HG03280 (cell line): ENCODE data around the gene DMD.

Source experiments
- ATAC-seq: cut with Tn5 transposase; IDR thresholded peaks from one replicate; pipeline ENCODE4 v1.9.1; 2021; ENCODE audit warnings: mild to moderate bottlenecking, moderate library complexity; ENCODE audit not compliant: unreplicated experiment

Gene DMD

DNA sequence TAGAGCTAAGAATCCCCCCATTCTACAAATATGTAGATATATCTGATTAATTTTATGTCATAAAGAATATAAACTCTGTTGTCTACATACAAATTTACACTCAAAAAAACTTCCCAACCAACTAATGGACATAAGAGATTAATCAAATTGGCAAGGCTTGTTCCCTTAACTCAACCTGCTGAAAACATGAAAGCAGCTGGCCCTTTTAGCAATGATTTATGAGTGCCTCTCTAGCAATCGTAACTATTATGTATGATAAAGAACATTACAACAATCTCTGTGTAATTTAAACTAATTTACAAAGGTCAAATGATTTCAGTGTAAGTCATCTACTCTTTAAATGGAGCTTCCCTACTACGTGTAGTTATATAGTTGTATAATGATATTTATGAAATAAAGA is 2056.4 kb downstream of the DMD start:
- no peak for ATAC-seq

DNA sequence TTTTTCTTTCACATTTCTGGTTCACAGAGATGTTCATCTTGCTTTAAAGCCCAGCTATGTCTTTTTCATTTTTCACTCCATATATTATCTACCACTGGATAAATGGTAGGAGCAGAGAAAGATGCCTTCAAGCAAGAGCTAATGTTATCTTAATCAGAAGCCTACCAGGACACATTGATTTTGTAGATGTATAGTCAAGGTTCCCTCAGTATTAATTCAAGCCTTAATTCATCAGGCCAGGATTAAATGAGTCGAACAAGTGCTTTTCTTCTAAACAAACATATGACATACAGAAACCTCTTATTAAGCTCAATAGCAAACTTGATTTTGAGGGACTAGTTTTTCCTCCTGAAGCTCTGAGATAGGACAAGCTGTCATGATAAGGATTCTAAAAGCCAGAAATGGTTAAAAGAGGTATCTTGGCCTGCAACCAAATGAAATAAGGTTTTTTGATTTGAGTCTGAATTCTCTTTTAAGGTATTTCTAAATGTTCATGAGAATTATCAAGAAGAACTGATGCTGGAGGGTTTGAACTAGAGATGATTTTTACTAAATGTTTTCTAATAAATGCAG is 2057.8 kb downstream of the DMD start:
- no peak for ATAC-seq

DNA sequence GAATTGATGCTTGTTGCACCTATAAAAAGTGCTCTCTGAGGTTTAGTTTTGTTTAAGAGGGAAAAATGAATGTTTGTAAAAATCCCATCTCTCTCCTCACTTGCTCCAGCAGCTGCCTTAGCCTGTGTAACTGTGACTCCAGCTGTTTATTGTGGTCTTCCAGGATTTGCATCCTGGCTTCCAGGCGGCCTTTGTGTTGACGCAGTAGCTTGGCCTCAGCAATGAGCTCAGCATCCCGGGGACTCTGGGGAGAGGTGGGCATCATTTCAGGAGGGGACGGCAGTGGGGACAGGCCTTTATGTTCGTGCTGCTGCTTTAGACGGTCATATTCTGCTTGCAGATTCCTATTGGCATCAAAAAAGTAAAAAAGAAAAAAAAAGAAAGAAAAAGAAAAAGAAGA is 2064.2 kb downstream of the DMD start:
- ATAC-seq, result no peak

DNA sequence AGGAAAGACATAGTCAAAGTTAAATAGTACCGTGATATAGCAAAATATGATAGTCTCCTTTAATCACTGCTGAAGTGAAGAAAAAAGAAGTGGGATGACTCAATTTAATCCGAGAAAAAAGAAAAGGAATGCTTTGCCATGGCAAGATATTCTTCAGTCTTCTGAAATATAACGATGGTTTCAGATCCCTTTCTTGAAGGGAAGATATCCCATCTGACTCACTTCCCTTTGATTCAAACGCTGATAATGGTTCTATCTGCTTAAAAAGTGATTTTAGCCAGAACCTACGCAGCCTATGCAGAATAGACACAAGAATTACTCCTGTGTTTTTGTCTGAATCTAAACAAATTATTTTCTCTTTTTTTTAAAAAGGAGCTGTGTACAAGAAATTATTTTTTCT is 2071.4 kb downstream of the DMD start:
- ATAC-seq, result no peak

DNA sequence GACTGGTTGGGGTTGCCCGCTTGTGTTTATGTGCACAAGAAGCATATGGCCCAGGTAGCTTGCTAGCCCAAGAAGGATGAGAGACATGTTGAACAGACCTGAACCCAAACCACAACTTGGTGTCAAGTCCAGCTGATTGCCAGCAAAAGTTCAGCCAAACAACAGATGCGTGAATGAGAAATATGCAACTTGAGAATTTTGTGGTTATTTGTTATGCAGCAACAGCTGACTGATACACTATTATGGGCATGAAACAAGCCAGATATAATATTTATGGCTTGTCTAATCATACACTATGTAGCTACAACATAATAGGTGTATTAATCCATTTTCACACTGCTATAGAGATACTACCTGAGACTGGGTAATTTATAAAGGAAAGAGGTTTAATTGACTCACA is 2073.2 kb downstream of the DMD start:
- no peak for ATAC-seq

DNA sequence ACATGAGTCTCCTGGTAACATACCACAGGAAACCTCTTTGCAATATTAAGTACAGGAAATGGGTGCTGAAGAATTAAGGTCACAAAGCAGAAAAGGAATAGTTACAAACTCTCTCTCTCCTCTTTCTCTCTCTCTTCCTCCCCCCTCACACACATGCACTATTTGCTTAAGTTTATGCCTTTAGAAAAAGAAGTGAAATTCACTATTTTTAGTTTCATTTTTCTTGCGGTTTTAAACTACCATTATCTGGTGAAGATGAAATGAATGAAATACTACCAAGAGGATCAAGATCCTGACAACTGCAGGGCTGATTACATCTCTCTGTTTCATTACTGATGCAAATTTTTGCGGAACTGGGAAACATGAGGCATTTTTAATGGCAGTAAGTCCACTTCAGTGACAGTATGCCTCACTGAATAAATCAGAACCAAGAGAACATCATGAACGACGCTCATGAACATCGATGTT is 2075.2 kb downstream of the DMD start:
- ATAC-seq, result peak; percentile 92

DNA sequence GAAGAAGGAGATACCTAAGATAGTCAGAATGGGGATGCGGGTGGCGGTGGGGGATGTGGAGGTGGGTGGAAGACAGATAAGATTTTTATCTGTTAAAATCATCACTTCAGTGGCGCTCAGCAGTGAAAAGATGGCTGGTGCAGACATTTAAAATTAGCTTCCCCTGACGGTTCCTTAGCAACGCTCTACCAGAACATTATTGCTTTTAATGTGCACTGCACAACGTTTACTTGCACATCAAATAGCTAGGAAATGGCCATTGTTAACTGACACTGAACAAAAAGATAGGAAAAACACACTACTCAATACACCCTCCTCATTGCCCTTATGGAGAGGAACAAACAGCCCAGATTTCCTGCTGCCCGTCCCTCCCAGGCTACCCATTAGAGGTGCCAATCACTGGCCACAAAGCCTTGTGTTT is 2078.5 kb downstream of the DMD start:
- ATAC-seq, result no peak

DNA sequence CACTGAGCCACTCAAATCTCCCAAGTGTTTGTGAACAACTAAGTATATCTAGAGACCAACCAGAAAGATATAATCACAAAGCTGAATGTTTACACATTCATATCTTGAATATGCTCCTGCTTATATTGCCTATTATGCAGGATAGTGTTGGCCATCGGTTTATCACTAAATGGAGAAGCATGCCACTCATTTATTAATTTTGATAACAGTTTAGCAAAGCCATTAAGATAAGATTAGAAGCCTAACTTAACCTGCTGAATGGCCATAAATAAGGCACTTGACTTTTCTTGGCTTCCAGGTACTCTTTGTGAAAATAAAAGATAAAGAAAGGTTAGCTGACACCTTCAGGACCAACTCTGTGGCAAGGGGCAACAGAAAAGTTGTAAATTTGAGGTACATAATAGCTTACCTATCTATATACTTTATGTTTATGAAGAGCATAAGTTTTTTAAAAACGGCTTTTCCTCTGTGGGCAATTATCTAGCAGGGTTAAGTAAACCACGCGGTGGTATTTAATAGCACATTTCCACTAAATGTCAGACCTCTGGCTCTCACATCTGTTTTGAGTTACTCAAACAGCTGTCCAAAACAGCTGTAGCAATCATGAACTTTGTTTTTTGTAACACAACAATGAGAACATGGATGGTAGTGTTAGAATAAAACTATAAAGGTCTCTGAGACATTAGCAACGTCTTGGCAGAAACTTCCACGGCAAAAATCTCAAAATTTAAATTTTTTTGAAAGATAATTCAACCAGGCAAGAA is 2080.7 kb downstream of the DMD start:
- ATAC-seq, result no peak

DNA sequence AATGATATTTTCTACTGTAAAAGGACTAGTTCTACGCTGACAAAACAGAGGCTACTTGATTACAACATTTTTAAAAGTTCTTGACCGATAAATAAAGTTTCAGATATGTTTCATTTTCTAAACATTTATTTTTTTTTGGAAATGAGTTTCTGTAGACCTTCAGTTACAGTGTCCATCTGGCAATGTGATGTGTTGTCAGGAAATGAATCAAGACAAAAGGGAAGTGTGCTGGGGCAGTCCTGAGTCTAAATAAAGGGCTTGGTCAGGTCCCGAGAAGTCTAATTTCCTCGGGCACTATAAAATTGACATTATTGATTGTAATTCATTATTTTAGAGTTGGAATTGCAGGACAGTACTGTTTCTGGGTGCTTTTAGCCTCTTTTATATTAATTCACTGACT is 2082.5 kb downstream of the DMD start:
- ATAC-seq, result no peak

DNA sequence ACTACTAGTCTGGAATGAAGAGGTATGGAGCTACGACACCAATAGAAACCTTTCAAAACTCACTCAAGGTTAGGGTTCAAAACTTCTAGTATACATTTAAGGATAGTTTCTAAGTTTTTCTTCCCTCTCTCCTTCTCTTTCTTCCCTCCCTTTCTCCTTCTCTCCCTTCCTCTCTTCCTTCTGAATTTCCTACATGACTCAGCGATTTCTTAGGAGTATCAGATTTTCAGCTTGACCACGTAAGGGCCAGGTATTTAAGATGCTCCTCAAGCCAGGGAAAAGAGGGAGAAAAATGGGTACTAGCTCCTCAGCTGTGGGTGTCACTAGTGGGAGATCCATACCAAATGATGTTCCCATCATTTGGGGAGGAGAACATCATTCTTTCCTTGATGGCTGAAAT is 2083.6 kb downstream of the DMD start:
- ATAC-seq, result no peak

DNA sequence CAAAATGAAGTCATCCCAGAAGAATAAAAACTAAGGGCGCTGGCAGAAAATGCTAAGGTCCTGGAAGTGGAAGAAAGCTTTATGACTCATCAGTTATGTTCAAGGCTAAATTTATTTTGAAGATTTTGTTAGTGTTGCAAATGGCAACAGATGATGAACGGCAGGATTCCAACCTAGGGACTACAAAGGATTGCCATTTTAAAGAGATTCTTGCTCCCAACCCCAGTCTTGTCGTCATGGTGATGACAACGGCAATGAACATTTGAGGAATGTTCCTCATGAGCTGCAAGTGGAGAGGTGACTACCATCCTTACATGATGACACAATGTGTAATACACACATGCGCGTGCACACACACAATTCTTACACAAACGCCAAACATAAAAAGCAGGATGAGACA is 2085.1 kb downstream of the DMD start:
- no peak for ATAC-seq

DNA sequence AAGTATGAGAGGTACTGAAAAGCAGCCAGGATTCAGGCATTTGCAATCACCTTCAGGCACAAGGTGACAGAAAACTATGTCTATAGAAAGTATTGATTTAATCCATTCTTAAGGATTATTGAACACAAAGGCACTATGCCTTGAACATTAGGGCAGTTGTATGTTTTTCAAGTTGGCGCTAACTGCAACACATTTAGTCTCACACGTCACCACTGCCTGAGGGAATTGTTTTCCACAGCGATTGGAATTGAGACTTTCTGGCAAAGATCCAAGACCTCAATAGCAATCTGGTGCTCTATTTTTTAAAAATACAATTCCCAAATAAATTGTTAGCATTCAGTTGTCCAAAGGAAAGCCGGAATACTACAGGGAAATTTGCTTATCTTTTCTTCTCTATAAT is 2086.8 kb downstream of the DMD start:
- no peak for ATAC-seq

DNA sequence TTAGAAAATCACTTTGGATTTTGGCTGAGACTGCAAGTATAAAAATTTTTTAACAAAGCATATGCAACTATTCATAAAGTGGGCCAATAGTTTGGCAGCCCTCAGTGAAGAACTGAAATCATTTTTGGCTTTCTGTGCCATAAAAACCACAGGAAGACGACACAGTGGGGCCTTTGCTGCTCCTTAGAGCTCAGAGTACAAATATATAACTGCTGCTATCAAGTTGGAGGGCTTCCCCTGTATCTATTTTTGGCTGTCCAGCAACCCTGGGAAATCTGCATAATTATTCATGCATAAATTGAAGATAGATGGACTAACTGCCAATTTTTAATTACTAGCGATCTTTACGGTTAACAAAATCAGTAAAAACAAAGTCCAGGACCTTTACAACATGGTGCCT is 2088.0 kb downstream of the DMD start:
- ATAC-seq, result no peak

DNA sequence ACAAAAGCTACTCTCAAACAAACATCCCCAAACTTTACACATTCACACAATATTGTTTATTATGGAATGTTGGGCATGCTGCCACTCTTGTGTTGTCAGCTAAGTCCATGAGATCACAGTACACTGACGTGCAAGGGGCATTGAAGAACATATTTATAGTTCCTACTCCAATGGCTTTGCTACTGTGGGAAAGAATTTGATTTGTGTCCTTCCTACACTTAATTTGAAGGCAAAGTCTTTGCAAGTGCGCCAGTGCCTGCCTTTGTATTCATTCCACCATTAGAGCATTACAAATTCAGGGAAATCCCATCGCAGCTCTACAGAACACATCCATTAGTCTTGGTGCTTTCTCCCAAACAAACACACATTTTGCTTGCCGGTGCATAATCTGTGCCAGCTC is 2094.1 kb downstream of the DMD start:
- ATAC-seq, result no peak

DNA sequence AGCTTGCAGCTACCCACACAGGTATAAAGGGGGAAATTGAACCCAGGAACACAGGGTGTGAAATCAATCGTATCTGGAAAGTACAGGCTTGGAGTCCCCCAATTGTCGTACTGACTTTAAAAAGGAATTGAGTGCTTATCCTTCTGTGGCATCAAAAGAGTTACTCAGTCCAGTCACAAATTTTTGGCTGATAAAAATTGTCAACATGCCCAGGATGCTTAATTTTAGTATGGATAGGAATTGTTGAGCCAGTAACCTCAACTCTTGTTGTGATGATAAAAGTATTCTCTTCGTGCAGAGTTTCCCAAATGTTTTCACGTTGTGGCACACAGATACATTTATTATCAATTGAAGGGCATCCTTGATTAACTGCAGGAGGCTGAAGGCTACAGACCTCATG is 2096.0 kb downstream of the DMD start:
- no peak for ATAC-seq

DNA sequence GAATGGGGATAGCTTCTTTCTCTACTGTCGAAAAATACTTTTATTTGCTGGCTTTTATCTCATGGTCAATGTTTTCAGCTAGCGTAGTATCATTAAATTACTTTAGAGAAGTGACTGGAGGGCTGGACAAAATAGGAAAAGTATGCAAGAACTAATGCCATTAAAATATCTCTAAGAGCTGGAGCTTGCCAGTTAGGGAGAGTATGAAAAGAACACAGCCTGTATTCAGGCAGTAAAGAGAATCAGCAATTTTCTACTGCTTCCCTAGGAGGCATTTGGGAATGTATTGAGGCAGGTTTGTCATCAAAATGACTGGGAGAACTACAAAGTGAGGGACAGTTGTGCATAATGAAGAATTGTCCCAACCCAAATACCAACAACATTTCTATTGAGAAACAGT is 2096.5 kb downstream of the DMD start:
- no peak for ATAC-seq

DNA sequence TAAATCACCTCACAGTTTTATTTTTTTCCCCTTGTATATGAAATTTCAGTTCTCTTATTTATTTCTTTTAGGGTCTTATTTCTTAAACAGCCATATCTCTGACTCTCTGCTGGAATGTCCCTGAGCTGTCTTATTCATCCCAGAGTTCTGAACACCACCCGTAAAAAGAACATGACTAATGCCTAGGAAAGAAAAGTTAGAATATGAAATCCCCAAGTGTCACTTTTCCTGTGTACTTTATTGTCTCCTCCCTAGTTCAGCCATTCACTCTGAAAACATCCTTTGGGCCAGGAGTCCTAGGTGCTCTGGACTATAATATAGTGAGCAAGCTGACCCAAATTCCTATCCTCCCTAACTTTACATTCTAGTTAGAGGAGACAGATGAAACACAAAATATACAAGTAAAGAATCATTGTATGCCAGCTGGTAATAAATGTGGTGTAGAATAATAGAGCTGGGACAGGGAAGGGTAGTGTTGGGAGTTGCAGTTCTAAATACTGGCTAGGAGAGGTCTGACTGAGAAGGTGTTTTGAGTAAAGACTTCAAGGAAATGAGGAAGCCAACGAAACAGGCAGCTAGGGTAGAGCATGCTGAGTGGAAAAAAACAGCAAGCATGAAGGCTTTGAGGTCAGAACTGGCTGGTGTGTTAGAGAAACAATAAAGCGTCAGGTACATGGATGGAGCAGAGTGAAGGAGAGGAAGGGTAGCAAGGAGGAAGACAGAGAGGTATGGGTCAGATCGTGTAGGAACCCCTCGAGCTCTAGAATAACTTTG is 2098.9 kb downstream of the DMD start:
- no peak for ATAC-seq

DNA sequence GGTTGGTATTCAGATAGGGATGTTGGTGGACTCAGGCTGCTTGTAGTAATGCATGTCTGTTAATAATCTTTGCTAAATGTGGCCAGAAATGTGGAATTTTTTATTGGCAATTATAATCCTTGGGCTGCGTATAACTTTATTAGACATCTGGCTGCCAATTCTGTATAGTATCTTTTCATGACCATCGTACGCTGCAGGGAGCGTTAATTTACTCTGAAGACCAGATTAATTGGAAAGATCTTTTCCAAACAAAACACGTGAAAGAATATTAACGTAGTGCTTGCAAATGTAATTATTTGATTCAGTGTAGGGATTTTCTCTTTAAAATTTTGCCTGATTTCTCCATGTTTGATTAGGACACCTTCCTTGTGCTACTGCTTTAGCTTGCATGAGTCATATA is 2100.7 kb downstream of the DMD start:
- no peak for ATAC-seq

DNA sequence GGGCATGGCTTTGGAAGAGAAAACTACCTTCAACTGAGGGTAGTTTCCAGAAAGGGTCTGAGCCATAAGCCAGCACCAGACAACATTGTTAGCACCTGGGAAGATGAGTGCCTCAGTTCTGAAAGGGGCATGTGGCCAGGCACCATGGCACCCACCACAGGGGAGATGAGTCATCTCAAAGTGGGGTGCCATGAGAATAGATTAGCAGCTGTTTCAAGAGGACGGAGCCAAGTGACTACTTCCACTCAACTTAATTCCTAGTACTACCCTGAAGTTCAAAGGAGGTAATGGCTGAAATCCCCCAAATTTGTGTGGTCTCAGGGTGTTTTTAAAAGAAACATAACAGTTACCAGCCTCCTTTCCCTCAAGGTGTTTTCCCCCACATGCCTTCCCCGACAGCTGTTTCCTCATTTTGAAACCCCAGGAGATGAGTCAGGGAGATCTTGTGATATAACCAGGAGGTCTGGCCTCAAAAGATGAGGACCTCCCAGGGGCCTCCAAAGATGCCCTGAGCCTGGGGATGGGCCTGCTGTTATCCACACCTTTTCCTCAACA is 2111.7 kb downstream of the DMD start:
- peak; percentile 61 for ATAC-seq

DNA sequence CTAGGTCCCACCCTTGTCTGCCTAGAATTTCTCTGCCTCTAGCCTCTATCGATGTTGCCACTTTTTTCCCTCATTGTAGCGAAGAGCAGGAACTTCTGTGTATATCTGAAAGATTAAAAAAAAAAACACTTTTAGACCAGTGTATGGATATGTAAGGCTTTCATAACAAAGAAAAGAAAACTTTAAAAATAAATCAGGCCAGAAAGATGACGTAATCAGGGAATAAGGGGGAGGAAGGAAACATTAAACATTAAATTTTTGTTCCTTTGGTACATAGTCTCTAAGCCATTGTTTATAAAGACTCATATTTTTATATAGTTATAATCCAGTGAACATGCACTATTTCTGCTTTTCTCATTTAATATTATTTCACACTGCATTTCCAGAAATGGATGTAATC is 2113.3 kb downstream of the DMD start:
- ATAC-seq, result no peak

DNA sequence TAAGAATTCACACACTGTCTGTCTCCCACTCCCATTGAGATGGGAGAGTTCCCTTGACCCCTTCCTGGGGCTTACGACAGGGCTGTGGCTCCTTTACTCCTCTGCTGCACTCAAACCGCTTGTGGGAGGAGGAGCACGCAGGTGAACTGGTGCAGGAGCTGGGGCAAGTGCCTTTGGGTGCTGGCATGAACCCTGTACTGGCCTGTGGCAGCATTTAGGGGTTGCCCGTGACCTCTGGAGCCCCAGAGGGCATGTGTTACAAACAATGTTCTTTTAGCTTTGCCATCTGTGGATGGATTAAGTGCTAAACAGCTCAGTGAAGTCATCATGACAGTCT is 2117.7 kb downstream of the DMD start:
- no peak for ATAC-seq
